HUES64 (cell line): ENCODE results near the gene GLO1.
"Not testable (repeated sequence)": the region's sequence is repeated elsewhere in the genome, so short reads cannot be mapped to it uniquely, and the experiment has no call there.

Source experiments
- H3K27ac ChIP-seq: 2 replicates; pipeline ENCODE4 v1.7.0; 2013; ENCODE audit warnings: low read depth, low read length, inconsistent platforms
- H3K27me3 ChIP-seq: 2 replicates; pipeline ENCODE4 v1.6.1; 2013; ENCODE audit warnings: mild to moderate bottlenecking, low read length; ENCODE audit not compliant: insufficient read depth
- H3K36me3 ChIP-seq: 2 replicates; pipeline ENCODE4 v1.6.1; 2013; ENCODE audit warnings: mild to moderate bottlenecking, low read length; ENCODE audit not compliant: insufficient read depth
- H3K4me1 ChIP-seq: 2 replicates; pipeline ENCODE4 v1.6.1; 2013; ENCODE audit warnings: mild to moderate bottlenecking, low read length, moderate library complexity; ENCODE audit not compliant: insufficient read depth
- H3K4me3 ChIP-seq: 2 replicates; pipeline ENCODE4 v1.5.1; 2013; ENCODE audit warnings: mild to moderate bottlenecking, low read length, moderate library complexity
- H3K9ac ChIP-seq: 2 replicates; pipeline ENCODE4 v1.6.1; 2013; ENCODE audit warnings: mild to moderate bottlenecking, low read depth, low read length
- H3K9me3 ChIP-seq: 2 replicates; pipeline ENCODE4 v1.6.1; 2013; ENCODE audit warnings: low read depth, low read length; ENCODE audit not compliant: insufficient read depth
- WGBS: fragments of 150-250, 120-280 bp; methylation state at CpG from one replicate; pipeline ENCODE4 v1.1.7; 2013; ENCODE audit warnings: missing lambda C conversion rate; 5-methylcytosine and 5-hydroxymethylcytosine counted together

The GLO1 gene

DNA sequence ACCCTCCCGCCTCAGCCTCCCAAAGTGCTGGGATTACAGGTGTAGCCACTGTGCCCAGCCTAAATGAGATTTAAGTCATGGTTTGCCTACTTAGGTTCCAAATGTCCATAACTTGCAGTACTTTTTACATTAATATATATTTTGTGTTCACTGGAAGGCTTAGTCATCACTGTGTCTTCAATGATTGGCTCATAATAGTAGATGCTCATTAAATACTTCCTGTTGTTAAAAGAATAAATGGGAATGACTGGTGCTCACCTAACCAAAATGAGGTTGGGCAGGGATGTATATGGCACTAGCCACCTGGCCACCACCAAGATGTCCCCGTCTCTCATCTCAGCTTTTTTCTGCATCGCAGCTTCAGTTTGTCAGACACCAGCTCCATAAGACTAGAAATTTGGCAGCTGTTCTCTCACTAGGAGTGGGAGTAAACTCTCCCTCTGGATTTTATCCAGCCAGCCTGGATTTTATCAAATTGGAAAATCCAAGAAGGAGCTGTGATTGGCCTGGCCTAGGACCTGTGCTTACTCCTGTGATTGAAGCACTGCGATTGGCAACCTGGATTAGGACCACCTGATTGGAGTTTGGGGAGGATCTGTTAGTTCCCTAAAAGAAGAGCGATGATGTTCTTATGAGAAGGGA is 1.1 kb upstream of the GLO1 start:
- whole genome bisulfite sequencing: 92% methylated on average over 5 of the region's 5 CpGs
- no peaks in the 10 kb centered on the region; the same call in 1 of the 2 replicates for H3K27me3 ChIP-seq
- H3K9ac ChIP-seq: no peak overlapping the region
- 0 out of 2 replicates have a peak, but pooled peaks cover 2% of the 10 kb centered on the region for H3K4me1 ChIP-seq
- peaks cover 14% of the 10 kb centered on the region; the same call in 1 of the 2 replicates for H3K36me3 ChIP-seq
- no peak overlapping the region for H3K27ac ChIP-seq
- H3K4me3 ChIP-seq: no peak overlapping the region
- peaks cover 8% of the 10 kb centered on the region; the same call in 1 of the 2 replicates for H3K9me3 ChIP-seq

DNA sequence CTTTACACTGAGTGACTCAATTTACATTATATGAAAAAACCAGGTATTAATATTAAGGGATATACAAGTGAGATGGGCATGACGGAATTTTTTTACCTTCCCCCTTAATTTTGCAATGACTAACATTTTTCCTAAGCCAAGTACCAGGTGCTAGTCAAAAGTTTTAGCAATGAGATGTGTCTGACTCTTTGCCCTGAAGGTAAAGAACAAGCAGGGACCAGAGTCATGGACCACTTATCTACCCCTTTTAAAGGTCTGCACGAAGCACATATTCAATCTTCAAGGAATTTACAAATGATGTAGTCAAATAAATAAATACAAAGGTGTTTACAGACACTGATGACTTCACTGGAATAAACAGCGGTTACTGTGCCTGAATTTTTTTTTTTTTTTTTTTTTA is 1.4 kb downstream of the GLO1 start:
- H3K27ac ChIP-seq: no peak overlapping the region
- H3K4me1 ChIP-seq: 0 out of 2 replicates have a peak, but pooled peaks cover 2% of the 10 kb centered on the region
- H3K36me3 ChIP-seq: peaks cover 17% of the 10 kb centered on the region; the same call in 1 of the 2 replicates
- peak overlapping the region; percentile 78 for H3K4me3 ChIP-seq
- H3K27me3 ChIP-seq: no peaks in the 10 kb centered on the region; the same call in 1 of the 2 replicates
- WGBS: 100% methylated on average over 2 of the region's 3 CpGs
- no peak overlapping the region for H3K9ac ChIP-seq
- H3K9me3 ChIP-seq: peaks cover 8% of the 10 kb centered on the region; the same call in 1 of the 2 replicates

DNA sequence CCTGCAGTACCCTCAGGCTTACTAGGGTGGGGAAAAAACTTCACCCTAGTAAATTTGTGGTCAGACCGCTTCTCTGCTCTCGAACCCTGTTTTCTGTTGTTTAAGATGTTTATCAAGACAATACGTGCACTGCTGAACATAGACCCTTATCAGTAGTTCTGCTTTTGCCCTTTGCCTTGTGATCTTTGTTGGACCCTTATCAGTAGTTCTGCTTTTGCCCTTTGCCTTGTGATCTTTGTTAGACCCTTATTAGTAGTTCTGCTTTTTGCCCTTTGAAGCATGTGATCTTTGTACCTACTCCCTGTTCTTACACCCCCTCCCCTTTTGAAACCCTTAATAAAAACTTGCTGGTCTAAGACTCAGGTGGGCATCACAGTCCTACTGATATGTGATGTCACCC is 3.2 kb downstream of the GLO1 start:
- H3K27me3 ChIP-seq, H3K27ac ChIP-seq, H3K4me1 ChIP-seq, H3K9ac ChIP-seq, H3K9me3 ChIP-seq, H3K4me3 ChIP-seq: not testable (repeated sequence)
- WGBS: 100% methylated on average over 3 of the region's 3 CpGs
- peaks cover 21% of the 10 kb centered on the region; the same call in 1 of the 2 replicates for H3K36me3 ChIP-seq

DNA sequence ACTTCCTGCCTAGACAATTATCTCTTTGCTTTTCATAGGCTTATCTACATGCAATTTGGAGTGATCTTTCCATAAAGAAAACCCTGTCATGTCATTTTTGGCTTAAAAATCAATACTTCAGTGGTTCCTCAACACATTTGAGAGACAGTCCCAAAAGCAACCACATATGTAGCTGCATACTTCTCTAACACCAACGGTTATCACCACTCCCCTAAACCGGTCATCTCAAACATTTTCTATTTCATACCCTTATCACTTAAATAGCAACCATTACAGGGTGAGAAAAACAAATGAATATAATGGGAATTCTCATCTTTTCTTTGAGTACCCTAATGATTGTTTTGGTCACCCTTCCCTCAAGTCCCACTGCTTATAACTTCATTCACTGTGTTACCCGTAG is 5.1 kb downstream of the GLO1 start:
- WGBS: 95% methylated on average over 3 of the region's 3 CpGs
- H3K27me3 ChIP-seq: no peaks in the 10 kb centered on the region
- H3K36me3 ChIP-seq: peaks cover 21% of the 10 kb centered on the region; the same call in 1 of the 2 replicates
- H3K27ac ChIP-seq: no peak overlapping the region
- H3K4me1 ChIP-seq: no peaks in the 10 kb centered on the region
- no peak overlapping the region for H3K9ac ChIP-seq
- H3K9me3 ChIP-seq: peaks cover 8% of the 10 kb centered on the region; the same call in 1 of the 2 replicates
- H3K4me3 ChIP-seq: no peak overlapping the region

DNA sequence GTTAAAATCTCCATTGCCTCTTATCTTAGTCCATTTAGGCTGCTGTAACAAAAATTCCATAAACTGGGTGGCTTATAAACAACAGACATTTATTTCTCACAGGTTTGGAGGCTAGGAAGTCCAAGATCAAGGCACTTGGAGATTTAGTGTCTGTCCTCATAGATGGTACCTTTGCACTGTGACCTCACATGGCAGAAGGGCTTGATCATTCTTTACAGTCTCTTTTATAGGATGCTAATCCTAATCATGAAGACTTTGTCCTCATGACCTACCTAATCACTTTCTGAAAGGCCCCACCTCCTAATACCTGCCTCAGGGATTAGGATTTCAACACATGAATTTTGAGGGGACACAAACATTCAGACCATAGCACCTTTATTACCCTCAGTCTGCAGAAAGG is 6.6 kb downstream of the GLO1 start:
- Histone ChIP-seq H3K9ac (no peak overlapping the region), H3K4me3 (no peak overlapping the region), H3K4me1 (no peaks in the 10 kb centered on the region), H3K27ac (no peak overlapping the region), H3K36me3 (peaks cover 17% of the 10 kb centered on the region; the same call in 1 of the 2 replicates), H3K9me3 (peaks cover 5% of the 10 kb centered on the region; the same call in 1 of the 2 replicates), H3K27me3 (no peaks in the 10 kb centered on the region)

DNA sequence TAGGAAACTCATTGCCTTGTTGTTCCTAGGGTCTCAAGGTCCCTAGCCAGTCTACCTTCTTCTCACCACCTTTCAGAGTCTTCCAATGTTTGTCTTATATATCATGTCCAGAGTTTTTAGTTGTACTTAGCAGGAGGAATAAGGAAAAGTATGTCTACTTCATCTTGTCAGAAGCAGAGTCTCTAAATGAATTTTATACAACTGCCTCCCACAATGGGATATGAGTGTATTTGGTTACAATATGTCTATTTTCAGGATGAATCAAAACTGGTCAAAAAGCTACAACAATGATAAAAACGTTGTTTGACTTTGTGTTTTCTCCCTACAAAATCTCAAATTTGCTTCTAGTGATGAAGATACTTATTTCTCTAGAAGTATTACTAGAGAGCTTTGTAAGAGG is 7.0 kb downstream of the GLO1 start:
- no peak overlapping the region for H3K9ac ChIP-seq
- no peak overlapping the region for H3K4me3 ChIP-seq
- no peak overlapping the region for H3K27ac ChIP-seq
- WGBS: 100% methylated on average over 1 of the region's 1 CpG
- peaks cover 4% of the 10 kb centered on the region; the same call in 1 of the 2 replicates for H3K9me3 ChIP-seq
- no peaks in the 10 kb centered on the region for H3K27me3 ChIP-seq
- H3K36me3 ChIP-seq: peaks cover 14% of the 10 kb centered on the region; the same call in 1 of the 2 replicates
- no peaks in the 10 kb centered on the region for H3K4me1 ChIP-seq

DNA sequence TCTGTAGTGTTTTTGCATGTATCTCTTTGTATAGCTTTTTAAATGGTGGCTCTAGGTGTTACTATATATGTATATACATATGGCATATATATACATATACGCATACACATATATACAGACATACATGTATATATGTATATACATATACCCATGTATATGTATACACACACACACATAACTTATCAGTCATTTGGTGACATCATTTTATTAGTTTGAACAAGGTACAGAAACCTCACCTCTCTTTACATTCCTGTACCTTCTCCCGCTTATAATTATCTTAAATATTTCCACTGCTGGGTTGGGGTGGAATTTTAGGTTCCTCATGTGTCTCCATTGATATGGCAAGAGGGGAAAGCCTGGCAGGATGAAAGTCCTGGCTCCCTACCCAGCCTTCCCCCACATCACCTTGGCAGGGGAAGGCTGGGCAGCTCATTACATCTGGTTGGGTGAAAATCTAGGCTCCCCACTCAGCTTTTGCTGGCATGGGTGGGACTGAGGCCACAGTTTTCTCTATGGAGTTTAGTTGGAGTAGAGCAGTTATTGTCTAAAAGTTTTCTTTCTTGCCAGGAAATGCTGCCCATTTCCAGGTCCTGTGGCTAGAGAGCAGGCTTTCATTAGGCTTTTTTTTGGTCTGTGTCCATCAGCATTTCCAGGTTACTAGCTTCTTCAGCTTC is 7.6 kb downstream of the GLO1 start:
- H3K27me3 ChIP-seq: no peaks in the 10 kb centered on the region
- peaks cover 12% of the 10 kb centered on the region; the same call in 1 of the 2 replicates for H3K36me3 ChIP-seq
- WGBS: no CpG with 5 or more reads among the region's 2 CpGs

DNA sequence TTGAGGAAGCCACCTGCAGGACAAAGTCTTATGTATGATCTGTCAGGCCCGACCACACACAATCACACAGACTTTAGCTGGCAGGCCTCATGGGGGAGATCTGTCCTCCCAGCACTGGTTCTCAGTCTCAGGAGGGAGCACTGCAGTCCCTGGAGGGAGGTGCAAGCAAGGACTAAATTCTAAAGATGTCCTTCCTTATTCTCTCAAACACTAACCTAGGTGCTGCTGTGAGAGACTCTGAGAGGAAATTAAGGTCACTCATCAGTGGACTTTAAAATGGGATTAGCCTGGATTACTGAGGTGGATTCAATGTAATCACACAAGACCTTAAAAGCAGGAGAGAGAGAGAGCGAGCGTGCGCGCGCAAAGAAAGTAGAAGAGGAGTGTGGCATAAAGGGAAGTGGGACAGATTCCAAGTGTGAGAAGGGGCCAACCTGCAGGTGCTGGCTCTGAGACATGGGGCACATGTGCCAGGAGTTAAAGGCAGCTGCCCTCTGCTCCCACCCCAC is 14.3 kb downstream of the GLO1 start:
- Histone ChIP-seq H3K9ac (no peak overlapping the region), H3K27me3 (no peaks in the 10 kb centered on the region), H3K4me3 (no peak overlapping the region), H3K4me1 (no peaks in the 10 kb centered on the region; the same call in 1 of the 2 replicates), H3K9me3 (no peaks in the 10 kb centered on the region), H3K36me3 (peaks cover 36% of the 10 kb centered on the region), H3K27ac (no peak overlapping the region)
- WGBS: 91% methylated on average over 6 of the region's 6 CpGs

More for the DNA sequence above, 7.6 kb downstream of the GLO1 start:
- Histone ChIP-seq H3K27ac (no peak overlapping the region), H3K9me3 (peaks cover 3% of the 10 kb centered on the region; the same call in 1 of the 2 replicates), H3K4me3 (no peak overlapping the region), H3K4me1 (no peaks in the 10 kb centered on the region), H3K9ac (no peak overlapping the region)

DNA sequence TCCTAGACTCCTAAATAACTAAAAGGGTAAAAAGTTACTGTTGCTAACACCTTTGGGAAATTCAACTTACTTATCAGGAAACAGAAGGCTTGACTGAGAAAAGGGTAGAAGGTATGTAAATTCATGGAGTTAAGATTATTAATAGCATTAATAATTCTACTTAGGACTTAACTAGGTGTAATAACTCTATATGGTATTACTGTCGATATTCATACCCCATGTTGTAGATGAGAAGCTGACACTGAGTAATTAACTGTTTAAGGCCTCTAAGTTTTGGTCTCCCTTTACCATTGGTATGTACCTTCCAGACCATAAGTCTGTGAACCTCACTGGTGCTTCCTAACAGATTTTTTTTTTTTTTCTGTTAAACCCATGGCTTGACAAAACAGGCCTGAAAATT is 15.4 kb downstream of the GLO1 start:
- H3K36me3 ChIP-seq: peaks cover 45% of the 10 kb centered on the region
- H3K4me3 ChIP-seq: no peak overlapping the region
- 71% methylated on average over 1 of the region's 1 CpG for WGBS
- H3K9me3 ChIP-seq: no peaks in the 10 kb centered on the region
- H3K27ac ChIP-seq: no peak overlapping the region
- H3K4me1 ChIP-seq: no peaks in the 10 kb centered on the region; the same call in 1 of the 2 replicates
- no peak overlapping the region for H3K9ac ChIP-seq
- H3K27me3 ChIP-seq: no peaks in the 10 kb centered on the region

DNA sequence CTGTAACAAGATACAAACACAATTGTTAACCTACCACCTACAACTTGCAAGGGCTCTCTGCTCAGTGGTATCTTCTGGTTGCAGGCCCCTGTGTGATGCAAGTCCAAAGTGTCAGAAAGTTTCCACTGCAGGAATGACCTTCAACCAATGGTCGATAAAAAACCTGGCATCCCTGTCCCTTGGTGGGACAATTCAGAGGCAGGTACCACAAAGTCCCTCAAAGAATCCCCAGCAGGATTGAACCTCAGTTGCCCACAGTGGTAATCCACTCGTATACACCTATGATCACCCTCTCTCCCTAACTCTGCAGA is 15.9 kb downstream of the GLO1 start:
- Histone ChIP-seq H3K27me3 (no peaks in the 10 kb centered on the region), H3K9ac (no peak overlapping the region), H3K27ac (no peak overlapping the region), H3K9me3 (no peaks in the 10 kb centered on the region), H3K36me3 (peaks cover 51% of the 10 kb centered on the region), H3K4me1 (no peaks in the 10 kb centered on the region; the same call in 1 of the 2 replicates), H3K4me3 (no peak overlapping the region)
- 89% methylated on average over 2 of the region's 2 CpGs for WGBS

DNA sequence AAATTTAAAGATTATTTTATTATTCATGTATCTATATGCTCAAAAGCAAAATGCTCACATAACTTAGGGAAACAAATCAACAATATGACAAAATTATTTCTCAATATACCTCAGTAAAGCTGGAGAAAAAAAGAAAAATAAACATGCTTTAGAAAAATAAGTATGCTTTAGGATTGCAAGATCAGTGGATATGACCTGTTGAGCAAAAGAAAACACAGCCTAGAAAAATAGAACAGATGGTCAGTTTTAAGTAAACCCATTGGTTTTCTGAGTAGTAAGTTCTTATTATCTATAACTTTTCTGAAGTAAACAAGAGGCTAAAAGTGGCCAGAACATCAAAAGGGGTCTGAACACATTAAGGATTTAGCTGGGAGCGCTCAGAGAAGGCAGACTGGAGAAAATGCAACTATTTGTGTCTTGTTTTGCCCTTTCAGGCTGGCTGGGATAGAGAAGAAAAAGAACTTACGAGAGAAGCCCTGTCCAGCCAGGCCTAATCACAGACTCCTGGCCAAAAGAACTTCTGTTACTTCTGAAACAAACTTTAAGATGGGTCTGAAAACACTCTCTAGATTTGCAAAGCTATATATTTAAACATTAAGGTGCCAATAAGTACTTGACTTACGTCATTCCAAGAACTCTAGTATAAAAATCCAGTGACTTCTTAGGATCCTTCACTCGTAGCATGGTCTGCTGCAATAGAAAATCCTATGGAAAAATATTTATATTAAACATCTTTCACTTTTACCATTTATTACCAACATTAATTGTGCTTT is 16.5 kb downstream of the GLO1 start:
- 93% methylated on average over 4 of the region's 4 CpGs for WGBS
- H3K36me3 ChIP-seq: peaks cover 56% of the 10 kb centered on the region
- H3K27ac ChIP-seq: no peak overlapping the region

More for the DNA sequence above, 16.5 kb downstream of the GLO1 start:
- no peak overlapping the region for H3K9ac ChIP-seq
- H3K27me3 ChIP-seq: no peaks in the 10 kb centered on the region
- no peaks in the 10 kb centered on the region; the same call in 1 of the 2 replicates for H3K4me1 ChIP-seq
- no peaks in the 10 kb centered on the region for H3K9me3 ChIP-seq
- H3K4me3 ChIP-seq: no peak overlapping the region
